GM19397 (cell line): ENCODE data around the gene GNA12.
A peak's percentile ranks its signal among the peaks of the same experiment; 100 is the strongest.

Experiments used
- ATAC-seq: cut with Tn5 transposase; IDR thresholded peaks from one replicate; pipeline ENCODE4 v1.9.1; 2021; ENCODE audit warnings: mild to moderate bottlenecking, moderate library complexity; ENCODE audit not compliant: unreplicated experiment

GNA12 gene

GRCh38 chr7:2840458-2840857 is 3.6 kb downstream of the GNA12 start:
- ATAC-seq = no peak

- ATAC-seq = peak; percentile 56
Observed at GRCh38 chr7:2838873-2839578, 5.1 kb downstream of the GNA12 start.

GRCh38 chr7:2838451-2838850 is 5.7 kb downstream of the GNA12 start:
- no peak for ATAC-seq

GRCh38 chr7:2837496-2837895 is 6.6 kb downstream of the GNA12 start:
- no peak for ATAC-seq

- no peak for ATAC-seq
Observed at GRCh38 chr7:2834748-2835441, 9.2 kb downstream of the GNA12 start.

GRCh38 chr7:2833083-2833910 is 10.8 kb downstream of the GNA12 start:
- ATAC-seq = no peak

GRCh38 chr7:2832461-2832860 is 11.6 kb downstream of the GNA12 start:
- ATAC-seq = no peak

- no peak for ATAC-seq
Observed at GRCh38 chr7:2830609-2831376, 13.3 kb downstream of the GNA12 start.

- no peak for ATAC-seq
Observed at GRCh38 chr7:2829040-2829439, 15.1 kb downstream of the GNA12 start.

- ATAC-seq = no peak
Observed at GRCh38 chr7:2826771-2827170, 17.3 kb downstream of the GNA12 start.

GRCh38 chr7:2825559-2826227 is 18.4 kb downstream of the GNA12 start:
- ATAC-seq = no peak

- peak; percentile 54 for ATAC-seq
Observed at GRCh38 chr7:2824678-2825461, 19.2 kb downstream of the GNA12 start.

GRCh38 chr7:2824026-2824677 is 20.0 kb downstream of the GNA12 start:
- ATAC-seq = no peak

- no peak for ATAC-seq
Observed at GRCh38 chr7:2823130-2823529, 21.0 kb downstream of the GNA12 start.

- peak; percentile 57 for ATAC-seq
Observed at GRCh38 chr7:2821842-2822507, 22.1 kb downstream of the GNA12 start.

- ATAC-seq = no peak
Observed at GRCh38 chr7:2821161-2821841, 22.8 kb downstream of the GNA12 start.

GRCh38 chr7:2820508-2820934 is 23.6 kb downstream of the GNA12 start:
- no peak for ATAC-seq

GRCh38 chr7:2819954-2820397 is 24.1 kb downstream of the GNA12 start:
- ATAC-seq = no peak
